NT2/D1 (cell line): ENCODE results near the gene ARHGAP20.

ENCODE experiments used
- YY1 ChIP-seq: IDR thresholded peaks from 2 replicates; pipeline ENCODE4 v1.6.1; 2011; ENCODE audit not compliant: insufficient read length, insufficient read depth
- ZNF274 ChIP-seq: IDR thresholded peaks from 2 replicates; pipeline ENCODE4 v1.6.1; 2011; ENCODE audit warnings: mild to moderate bottlenecking, low read depth, low read length

- no peak for TF ChIP-seq YY1
- no peak for TF ChIP-seq ZNF274
Observed at GRCh38 chr11:110724358-110724757, 12.1 kb upstream of the ARHGAP20 start.
